Measurements from ENCODE around the gene ADAM12. TPM values are rescaled to one million over a fixed set of nuclear protein-coding genes. Genes with fewer than 3 reads are reported as not detected.

The ADAM12 gene
- total RNA-seq, 4 donors from 2014 or later: 0.19 to 2.6 (median 1.5) TPM

DNA sequence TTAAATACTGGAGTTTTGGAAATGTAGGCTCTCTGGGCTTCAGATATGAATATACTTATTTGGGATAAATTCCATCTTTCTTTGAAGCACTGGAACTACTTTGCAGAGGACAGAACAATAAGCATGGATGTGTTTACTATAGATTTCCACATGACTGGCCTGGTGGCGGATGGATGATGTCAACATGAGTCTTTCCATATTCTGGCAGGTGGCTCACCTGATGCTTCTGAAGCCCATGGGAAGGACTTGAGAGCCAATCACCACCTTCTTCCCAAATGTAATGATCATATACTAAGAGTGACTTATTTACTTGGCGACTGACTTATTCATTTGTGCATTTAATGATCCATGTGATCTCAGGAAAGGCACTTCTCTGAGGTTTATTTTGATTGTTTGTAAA is 381.4 kb downstream of the ADAM12 start:
- 97% methylated on average over 2 of the region's 2 CpGs for WGBS
- H3K9me3 ChIP-seq: no peaks in the 10 kb centered on the region
- H3K36me3 ChIP-seq: no peaks in the 10 kb centered on the region
- no peaks in the 10 kb centered on the region for H3K4me1 ChIP-seq
- no peaks in the 10 kb centered on the region for H3K27me3 ChIP-seq
- no peak overlapping the region for H3K27ac ChIP-seq
- TF ChIP-seq POLR2A (IDR thresholded peaks at IDR 0.05): no peak
- no peak for DNase-seq (ENCODE audit: low spot score in 2 of 2)
- H3K4me3 ChIP-seq: no peak overlapping the region

DNA sequence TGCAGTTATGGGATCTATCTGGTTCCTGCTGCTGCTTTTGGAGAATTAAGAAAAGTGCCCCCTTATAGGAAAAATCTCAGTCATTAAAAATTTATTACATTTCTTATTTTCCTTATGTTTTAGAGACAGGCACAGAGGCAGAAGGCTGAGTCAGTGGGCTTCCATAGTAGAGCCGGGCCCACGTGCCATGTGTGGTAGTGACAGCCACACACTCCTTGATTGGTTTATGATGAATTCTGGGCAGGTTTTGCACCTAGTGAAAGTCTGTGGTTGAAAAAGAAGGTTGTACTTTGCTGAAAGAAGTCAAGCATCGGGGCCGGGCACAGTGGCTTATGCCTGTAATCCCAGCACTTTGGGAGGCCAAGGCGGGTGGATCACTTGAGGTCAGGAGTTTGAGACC is 382.0 kb downstream of the ADAM12 start:
- no peaks in the 10 kb centered on the region for H3K4me1 ChIP-seq
- TF ChIP-seq EP300 (IDR thresholded peaks at IDR 0.05) (no peak), POLR2A (IDR thresholded peaks at IDR 0.05) (no peak), POLR2AphosphoS5 (IDR thresholded peaks at IDR 0.05) (no peak)
- TF ChIP-seq, protein P1, sequence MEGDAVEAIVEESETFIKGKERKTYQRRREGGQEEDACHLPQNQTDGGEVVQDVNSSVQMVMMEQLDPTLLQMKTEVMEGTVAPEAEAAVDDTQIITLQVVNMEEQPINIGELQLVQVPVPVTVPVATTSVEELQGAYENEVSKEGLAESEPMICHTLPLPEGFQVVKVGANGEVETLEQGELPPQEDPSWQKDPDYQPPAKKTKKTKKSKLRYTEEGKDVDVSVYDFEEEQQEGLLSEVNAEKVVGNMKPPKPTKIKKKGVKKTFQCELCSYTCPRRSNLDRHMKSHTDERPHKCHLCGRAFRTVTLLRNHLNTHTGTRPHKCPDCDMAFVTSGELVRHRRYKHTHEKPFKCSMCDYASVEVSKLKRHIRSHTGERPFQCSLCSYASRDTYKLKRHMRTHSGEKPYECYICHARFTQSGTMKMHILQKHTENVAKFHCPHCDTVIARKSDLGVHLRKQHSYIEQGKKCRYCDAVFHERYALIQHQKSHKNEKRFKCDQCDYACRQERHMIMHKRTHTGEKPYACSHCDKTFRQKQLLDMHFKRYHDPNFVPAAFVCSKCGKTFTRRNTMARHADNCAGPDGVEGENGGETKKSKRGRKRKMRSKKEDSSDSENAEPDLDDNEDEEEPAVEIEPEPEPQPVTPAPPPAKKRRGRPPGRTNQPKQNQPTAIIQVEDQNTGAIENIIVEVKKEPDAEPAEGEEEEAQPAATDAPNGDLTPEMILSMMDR (IDR thresholded peaks at IDR 0.05): no peak

DNA sequence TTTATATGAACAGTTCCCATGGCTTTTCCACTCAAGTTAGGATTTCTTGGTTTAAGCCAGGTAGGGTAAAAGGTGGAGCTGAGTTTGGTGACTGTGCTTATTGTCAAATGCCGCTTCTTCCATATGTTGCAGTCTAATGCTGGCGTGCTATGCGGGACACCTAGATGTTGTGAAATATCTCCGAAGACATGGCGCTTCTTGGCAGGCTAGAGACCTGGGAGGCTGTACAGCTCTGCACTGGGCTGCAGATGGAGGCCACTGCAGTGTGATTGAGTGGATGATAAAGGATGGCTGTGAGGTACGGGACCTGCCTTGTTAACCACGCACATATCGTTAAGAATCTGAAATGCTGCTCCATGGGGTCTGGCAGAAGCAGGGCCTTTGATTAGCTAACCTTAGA is 383.5 kb downstream of the ADAM12 start:
- no peak overlapping the region for H3K4me3 ChIP-seq
- no peaks in the 10 kb centered on the region for H3K4me1 ChIP-seq
- 85% methylated on average over 8 of the region's 8 CpGs for WGBS
- DNase-seq (ENCODE audit: low spot score in 2 of 2): no peak
- TF ChIP-seq, protein P1 (IDR thresholded peaks at IDR 0.05): no peak
- no peaks in the 10 kb centered on the region for H3K27me3 ChIP-seq
- H3K27ac ChIP-seq: no peak overlapping the region
- no peaks in the 10 kb centered on the region for H3K36me3 ChIP-seq
- no peaks in the 10 kb centered on the region for H3K9me3 ChIP-seq

More for the DNA sequence above, 382.0 kb downstream of the ADAM12 start:
- no peaks in the 10 kb centered on the region for H3K9me3 ChIP-seq
- no peaks in the 10 kb centered on the region for H3K36me3 ChIP-seq
- WGBS: 79% methylated on average over 5 of the region's 5 CpGs
- H3K27me3 ChIP-seq: no peaks in the 10 kb centered on the region
- no peak overlapping the region for H3K27ac ChIP-seq
- no peak for DNase-seq (ENCODE audit: low spot score in 2 of 2)
- no peak overlapping the region for H3K4me3 ChIP-seq

DNA sequence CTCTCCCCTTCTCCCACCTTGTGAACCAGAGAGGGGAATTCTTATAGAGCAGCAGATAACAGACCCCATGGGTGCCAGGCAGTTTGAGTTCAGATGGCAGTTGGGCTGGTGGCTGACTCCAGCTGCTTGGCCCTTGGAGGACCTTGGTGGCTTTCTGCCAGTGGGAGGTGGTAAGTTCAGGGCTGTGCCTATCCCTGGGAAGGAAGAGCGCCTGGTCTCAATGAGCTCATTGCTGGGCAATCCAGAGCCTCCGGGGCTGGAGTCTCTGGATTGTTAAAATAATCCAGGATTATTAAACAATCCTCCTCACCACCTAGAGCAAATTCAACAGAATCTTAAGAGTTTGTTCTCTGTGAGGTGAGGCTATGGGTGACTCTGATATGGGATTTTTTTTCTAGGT is 386.7 kb downstream of the ADAM12 start:
- DNase-seq (ENCODE audit: low spot score in 2 of 2): no peak
- TF ChIP-seq POLR2A (IDR thresholded peaks at IDR 0.05) (no peak), EP300 (IDR thresholded peaks at IDR 0.05) (no peak), POLR2AphosphoS5 (IDR thresholded peaks at IDR 0.05) (no peak)
- TF ChIP-seq, protein P1 (IDR thresholded peaks at IDR 0.05): no peak
- Histone ChIP-seq H3K27me3 (no peaks in the 10 kb centered on the region), H3K4me1 (no peaks in the 10 kb centered on the region), H3K27ac (no peak overlapping the region), H3K4me3 (no peak overlapping the region), H3K36me3 (no peaks in the 10 kb centered on the region), H3K9me3 (no peaks in the 10 kb centered on the region)
- no CpG with 5 or more reads among the region's 2 CpGs for WGBS

DNA sequence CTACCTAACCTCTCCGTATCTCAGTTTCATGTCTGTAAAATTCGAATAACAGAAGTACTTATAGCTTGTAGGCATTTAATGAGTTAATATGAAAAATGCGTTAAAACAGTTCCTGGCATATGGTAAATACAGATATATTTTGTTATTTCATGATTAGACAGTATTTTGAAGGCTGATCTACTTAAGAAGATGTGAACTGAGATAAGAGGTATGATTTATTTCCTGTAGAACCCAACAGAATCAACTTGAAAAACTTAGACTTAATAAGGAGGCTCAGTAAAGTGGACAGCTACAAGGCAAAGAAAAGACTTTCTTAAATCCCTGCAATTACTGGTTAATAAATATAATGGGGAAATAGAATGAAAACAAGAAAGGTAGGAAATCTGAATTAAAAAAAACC is 388.6 kb downstream of the ADAM12 start:
- H3K27ac ChIP-seq: no peak overlapping the region
- 56% methylated on average over 3 of the region's 3 CpGs for WGBS
- no peak overlapping the region for H3K4me3 ChIP-seq
- no peaks in the 10 kb centered on the region for H3K9me3 ChIP-seq
- no peaks in the 10 kb centered on the region for H3K4me1 ChIP-seq
- H3K27me3 ChIP-seq: no peaks in the 10 kb centered on the region
- H3K36me3 ChIP-seq: no peaks in the 10 kb centered on the region
- no peak for DNase-seq (ENCODE audit: low spot score in 2 of 2)
- TF ChIP-seq POLR2AphosphoS5 (IDR thresholded peaks at IDR 0.05): no peak
- no peak for TF ChIP-seq POLR2A (IDR thresholded peaks at IDR 0.05)

DNA sequence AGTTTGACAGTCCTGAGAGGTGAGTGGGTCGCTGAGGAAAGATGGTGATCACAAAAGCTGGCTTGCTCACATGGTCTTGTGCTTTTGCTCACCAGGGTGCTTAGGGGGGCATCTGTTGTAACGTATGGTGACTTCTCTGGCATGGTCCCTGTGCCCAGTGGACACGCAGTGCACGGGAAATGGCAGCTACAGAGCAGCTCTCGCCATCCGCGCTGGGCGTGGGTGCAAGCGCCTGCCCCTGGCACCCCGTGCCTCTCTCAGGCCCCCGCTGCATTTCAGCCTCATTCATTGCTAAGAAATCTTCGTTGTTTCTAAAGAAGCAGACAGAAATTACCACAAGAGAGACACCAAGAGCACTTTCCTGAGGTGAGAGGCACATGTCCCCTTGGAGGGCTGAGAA is 390.7 kb downstream of the ADAM12 start:
- Histone ChIP-seq H3K4me1 (no peaks in the 10 kb centered on the region), H3K27me3 (no peaks in the 10 kb centered on the region), H3K9me3 (no peaks in the 10 kb centered on the region), H3K4me3 (no peak overlapping the region), H3K27ac (no peak overlapping the region), H3K36me3 (no peaks in the 10 kb centered on the region)
- TF ChIP-seq EP300 (IDR thresholded peaks at IDR 0.05) (no peak), POLR2AphosphoS5 (IDR thresholded peaks at IDR 0.05) (no peak), POLR2A (IDR thresholded peaks at IDR 0.05) (no peak)
- TF ChIP-seq, protein P1 (IDR thresholded peaks at IDR 0.05): no peak
- WGBS: 96% methylated on average over 12 of the region's 12 CpGs
- no peak for DNase-seq (ENCODE audit: low spot score in 2 of 2)

All from suprapubic skin (tissue), 4 donors.